ENCODE data around the gene ZNF487.
"Not testable (repeated sequence)": the region's sequence is repeated elsewhere in the genome, so short reads cannot be mapped to it uniquely, and the experiment has no call there.

The ZNF487 gene

GRCh38 chr10:43448742-43449141 is 11.8 kb downstream of the ZNF487 start:
- in situ Hi-C loops (cut with MboI; ENCODE audit: low sequenced_read_pairs, unreplicated experiment), result no loop called here
- no peak for DNase-seq (ENCODE audit: low spot score)
- TF ChIP-seq, protein P1, sequence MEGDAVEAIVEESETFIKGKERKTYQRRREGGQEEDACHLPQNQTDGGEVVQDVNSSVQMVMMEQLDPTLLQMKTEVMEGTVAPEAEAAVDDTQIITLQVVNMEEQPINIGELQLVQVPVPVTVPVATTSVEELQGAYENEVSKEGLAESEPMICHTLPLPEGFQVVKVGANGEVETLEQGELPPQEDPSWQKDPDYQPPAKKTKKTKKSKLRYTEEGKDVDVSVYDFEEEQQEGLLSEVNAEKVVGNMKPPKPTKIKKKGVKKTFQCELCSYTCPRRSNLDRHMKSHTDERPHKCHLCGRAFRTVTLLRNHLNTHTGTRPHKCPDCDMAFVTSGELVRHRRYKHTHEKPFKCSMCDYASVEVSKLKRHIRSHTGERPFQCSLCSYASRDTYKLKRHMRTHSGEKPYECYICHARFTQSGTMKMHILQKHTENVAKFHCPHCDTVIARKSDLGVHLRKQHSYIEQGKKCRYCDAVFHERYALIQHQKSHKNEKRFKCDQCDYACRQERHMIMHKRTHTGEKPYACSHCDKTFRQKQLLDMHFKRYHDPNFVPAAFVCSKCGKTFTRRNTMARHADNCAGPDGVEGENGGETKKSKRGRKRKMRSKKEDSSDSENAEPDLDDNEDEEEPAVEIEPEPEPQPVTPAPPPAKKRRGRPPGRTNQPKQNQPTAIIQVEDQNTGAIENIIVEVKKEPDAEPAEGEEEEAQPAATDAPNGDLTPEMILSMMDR (IDR thresholded peaks at IDR 0.05; ENCODE audit: borderline replicate concordance, control extremely low read depth, extremely low read depth, insufficient read depth, missing control alignments), result no peak

GRCh38 chr10:43452356-43452914 is 15.5 kb downstream of the ZNF487 start:
- DNase-seq (ENCODE audit: low spot score), result no peak
- TF ChIP-seq, protein P1 (IDR thresholded peaks at IDR 0.05; ENCODE audit: borderline replicate concordance, control extremely low read depth, extremely low read depth, insufficient read depth, missing control alignments), result no peak
- in situ Hi-C loops (cut with MboI; ENCODE audit: low sequenced_read_pairs, unreplicated experiment), result loop anchor here (5.0 kb wide), 1 partner anchor 50 kb away; no protein-coding TSS in a partner anchor

DNA sequence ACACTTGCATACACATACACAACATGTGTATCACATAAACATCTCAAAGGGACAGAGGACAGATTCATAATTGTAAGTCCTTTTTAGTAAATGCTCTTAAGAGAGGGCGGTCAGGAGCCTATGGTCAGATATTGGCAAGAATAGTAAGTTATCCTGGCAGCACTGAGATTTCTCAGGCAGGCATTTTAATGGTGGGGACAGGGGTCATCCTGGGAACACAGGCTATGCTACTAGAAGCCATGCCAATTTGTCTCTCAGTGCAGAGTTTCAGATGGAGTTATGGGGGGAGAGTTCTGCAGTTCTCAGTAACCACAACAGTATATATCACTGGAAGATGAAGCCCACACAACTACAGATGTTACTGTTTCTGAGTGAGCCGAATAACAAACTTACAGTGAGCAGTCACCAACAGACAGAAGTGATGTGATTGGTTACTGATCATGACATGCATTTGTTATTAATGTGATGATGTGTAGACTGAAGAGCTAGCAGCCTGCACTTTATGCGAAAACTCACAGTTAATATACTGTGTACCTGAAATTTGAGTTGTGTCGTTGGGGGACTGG is 16.4 kb downstream of the ZNF487 start:
- in situ Hi-C loops (cut with MboI; ENCODE audit: low sequenced_read_pairs, unreplicated experiment), result loop anchor here (5.0 kb wide), 1 partner anchor 51 kb away; no protein-coding TSS in a partner anchor
- peak; percentile 61 for DNase-seq (ENCODE audit: low spot score)
- TF ChIP-seq, protein P1 (IDR thresholded peaks at IDR 0.05; ENCODE audit: borderline replicate concordance, control extremely low read depth, extremely low read depth, insufficient read depth, missing control alignments), result no peak

DNA sequence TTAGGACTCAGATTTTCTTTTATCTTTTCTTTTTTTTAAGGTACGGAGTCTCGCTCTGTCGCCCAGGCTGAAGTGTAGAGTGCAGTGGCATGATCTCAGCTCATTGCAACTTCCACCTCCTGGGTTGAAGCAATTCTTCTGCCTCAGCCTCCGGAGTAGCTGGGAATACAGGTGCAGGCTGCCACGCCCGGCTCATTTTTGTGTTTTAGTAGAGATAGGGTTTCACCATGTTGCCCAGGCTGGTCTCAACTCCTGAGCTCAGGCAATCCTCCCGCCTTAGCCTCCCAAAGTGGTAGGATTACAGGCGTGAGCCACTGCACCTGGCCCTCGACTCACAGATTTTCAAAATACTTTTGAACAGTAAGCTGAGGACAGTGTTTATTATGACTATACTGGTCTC is 17.1 kb downstream of the ZNF487 start:
- DNase-seq (ENCODE audit: low spot score), result not testable (repeated sequence)
- in situ Hi-C loops (cut with MboI; ENCODE audit: low sequenced_read_pairs, unreplicated experiment), result loop anchor here (5.0 kb wide), 1 partner anchor 52 kb away; no protein-coding TSS in a partner anchor

- in situ Hi-C loops (cut with MboI; ENCODE audit: low sequenced_read_pairs, unreplicated experiment), result not testable (repeated sequence)
These were observed 19.6 kb downstream of the ZNF487 start for GRCh38 chr10:43456561-43456960.

DNA sequence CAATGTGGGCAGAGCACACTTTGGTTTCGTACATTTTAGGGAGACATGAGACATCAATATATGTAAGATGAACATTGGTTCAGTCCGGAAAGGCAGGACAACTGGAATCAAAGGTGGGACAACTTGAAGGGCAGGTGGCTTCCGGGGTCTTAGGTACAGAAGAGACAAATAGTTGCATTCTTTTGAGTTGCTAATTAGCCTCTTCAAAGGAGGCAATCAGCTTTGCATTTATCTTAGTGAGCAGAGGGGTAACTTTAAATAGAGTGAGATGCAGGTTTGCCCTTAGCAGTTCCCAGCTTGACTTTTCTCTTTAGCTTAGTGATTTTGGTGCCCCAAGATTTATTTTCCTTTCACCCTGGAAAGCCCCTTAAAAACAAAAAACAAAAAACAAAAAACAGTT is 21.3 kb downstream of the ZNF487 start:
- DNase-seq (ENCODE audit: low spot score), result no peak
- in situ Hi-C loops (cut with MboI; ENCODE audit: low sequenced_read_pairs, unreplicated experiment), result no loop called here
- TF ChIP-seq, protein P1 (IDR thresholded peaks at IDR 0.05; ENCODE audit: borderline replicate concordance, control extremely low read depth, extremely low read depth, insufficient read depth, missing control alignments), result no peak

More at GRCh38 chr10:43456561-43456960, 19.6 kb downstream of the ZNF487 start:
- not testable (repeated sequence) for DNase-seq (ENCODE audit: low spot score)

- TF ChIP-seq, protein P1 (IDR thresholded peaks at IDR 0.05; ENCODE audit: borderline replicate concordance, control extremely low read depth, extremely low read depth, insufficient read depth, missing control alignments), result peak; percentile 30
- DNase-seq (ENCODE audit: low spot score), result peak; percentile 68
- in situ Hi-C loops (cut with MboI; ENCODE audit: low sequenced_read_pairs, unreplicated experiment), result no loop called here
These were observed 25.0 kb downstream of the ZNF487 start for GRCh38 chr10:43461950-43462349.

DNA sequence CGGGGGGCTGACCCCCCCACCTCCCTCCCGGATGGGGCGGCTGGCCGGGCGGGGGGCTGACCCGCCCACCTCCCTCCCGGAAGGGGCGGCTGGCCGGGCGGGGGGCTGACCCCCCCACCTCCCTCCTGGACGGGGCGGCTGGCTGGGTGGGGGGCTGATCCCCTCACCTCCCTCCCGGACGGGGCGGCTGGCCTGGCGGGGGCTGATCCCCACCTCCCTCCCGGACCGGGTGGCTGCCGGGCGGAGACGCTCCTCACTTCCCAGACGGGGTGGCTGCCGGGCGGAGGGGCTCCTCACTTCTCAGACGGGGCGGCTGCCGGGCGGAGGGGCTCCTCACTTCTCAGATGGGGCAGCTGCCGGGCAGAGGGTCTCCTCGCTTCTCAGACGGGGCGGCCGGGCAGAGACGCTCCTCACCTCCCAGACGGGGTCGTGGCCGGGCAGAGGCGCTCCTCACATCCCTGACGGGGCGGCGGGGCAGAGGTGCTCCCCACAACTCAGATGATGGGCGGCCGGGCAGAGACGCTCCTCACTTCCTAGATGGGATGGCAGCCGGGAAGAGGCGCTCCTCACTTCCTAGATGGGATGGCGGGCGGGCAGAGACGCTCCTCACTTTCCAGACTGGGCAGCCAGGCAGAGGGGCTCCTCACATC is 28.3 kb downstream of the ZNF487 start:
- DNase-seq (ENCODE audit: low spot score); in situ Hi-C loops (cut with MboI; ENCODE audit: low sequenced_read_pairs, unreplicated experiment): not testable (repeated sequence)

GRCh38 chr10:43465736-43466120 is 28.8 kb downstream of the ZNF487 start:
- in situ Hi-C loops (cut with MboI; ENCODE audit: low sequenced_read_pairs, unreplicated experiment), result not testable (repeated sequence)

More at GRCh38 chr10:43465736-43466120, 28.8 kb downstream of the ZNF487 start:
- not testable (repeated sequence) for DNase-seq (ENCODE audit: low spot score)

All from GM13976 (cell line).